Measurements from ENCODE around the gene CD46.

DNA sequence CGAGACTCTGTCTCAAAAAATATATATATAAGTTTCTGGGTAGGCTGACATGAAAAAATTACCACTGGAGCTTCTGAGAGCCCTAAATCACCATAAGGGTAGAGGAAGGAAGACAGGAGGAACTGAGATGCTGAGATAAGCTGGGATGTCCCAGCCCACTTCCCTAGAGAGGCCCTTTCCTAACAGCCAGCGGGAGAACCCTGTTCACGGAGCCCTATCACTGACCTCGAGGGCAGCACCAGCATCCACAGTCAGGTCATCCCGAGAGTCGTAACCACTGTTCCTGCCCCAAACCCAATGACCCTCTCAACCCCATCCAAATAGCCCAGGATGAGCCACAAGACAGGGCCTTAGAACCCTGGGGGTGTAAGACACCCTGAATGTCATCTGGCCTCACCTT lies 81.5 kb downstream of the CD46 start:
- TF ChIP-seq, protein P1, sequence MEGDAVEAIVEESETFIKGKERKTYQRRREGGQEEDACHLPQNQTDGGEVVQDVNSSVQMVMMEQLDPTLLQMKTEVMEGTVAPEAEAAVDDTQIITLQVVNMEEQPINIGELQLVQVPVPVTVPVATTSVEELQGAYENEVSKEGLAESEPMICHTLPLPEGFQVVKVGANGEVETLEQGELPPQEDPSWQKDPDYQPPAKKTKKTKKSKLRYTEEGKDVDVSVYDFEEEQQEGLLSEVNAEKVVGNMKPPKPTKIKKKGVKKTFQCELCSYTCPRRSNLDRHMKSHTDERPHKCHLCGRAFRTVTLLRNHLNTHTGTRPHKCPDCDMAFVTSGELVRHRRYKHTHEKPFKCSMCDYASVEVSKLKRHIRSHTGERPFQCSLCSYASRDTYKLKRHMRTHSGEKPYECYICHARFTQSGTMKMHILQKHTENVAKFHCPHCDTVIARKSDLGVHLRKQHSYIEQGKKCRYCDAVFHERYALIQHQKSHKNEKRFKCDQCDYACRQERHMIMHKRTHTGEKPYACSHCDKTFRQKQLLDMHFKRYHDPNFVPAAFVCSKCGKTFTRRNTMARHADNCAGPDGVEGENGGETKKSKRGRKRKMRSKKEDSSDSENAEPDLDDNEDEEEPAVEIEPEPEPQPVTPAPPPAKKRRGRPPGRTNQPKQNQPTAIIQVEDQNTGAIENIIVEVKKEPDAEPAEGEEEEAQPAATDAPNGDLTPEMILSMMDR (IDR thresholded peaks at IDR 0.05; ENCODE audit: poor library complexity, severe bottlenecking): no peak
- TF ChIP-seq EP300 (conservative IDR thresholded peaks at IDR 0.05; ENCODE audit: poor library complexity, severe bottlenecking) (no peak), EZH2 (IDR thresholded peaks at IDR 0.05; ENCODE audit: borderline replicate concordance, insufficient read depth, low read length, poor library complexity, severe bottlenecking) (no peak), POLR2AphosphoS5 (IDR thresholded peaks at IDR 0.05) (no peak), RAD21 (conservative IDR thresholded peaks at IDR 0.05) (no peak)

All from neural cell (in vitro differentiated cells).